Amniotic stem cell (primary cell): Measurements from ENCODE around the gene BANK1.
A peak's percentile ranks its signal among the peaks of the same experiment; 100 is the strongest.

Experiments
- DNase-seq: peaks from one replicate; lab custom pipeline; 2025; lab: John Stamatoyannopoulos, UW

BANK1 gene

GRCh38 chr4:101823864-101824263 lies 33.3 kb downstream of the BANK1 start:
- no peak for DNase-seq

- DNase-seq: no peak
Measured at GRCh38 chr4:101824500-101824899, 34.0 kb downstream of the BANK1 start.

GRCh38 chr4:101825953-101826352 lies 35.4 kb downstream of the BANK1 start:
- DNase-seq: no peak

- DNase-seq: no peak
Measured at GRCh38 chr4:101831816-101832215, 41.3 kb downstream of the BANK1 start.

- no peak for DNase-seq
Measured at GRCh38 chr4:101833480-101833879, 43.0 kb downstream of the BANK1 start.

- peak; percentile 18 for DNase-seq
Measured at GRCh38 chr4:101835121-101835904, 44.8 kb downstream of the BANK1 start.

GRCh38 chr4:101843054-101843453 lies 52.5 kb downstream of the BANK1 start:
- DNase-seq: no peak

GRCh38 chr4:101846550-101846949 lies 56.0 kb downstream of the BANK1 start:
- DNase-seq: no peak

- DNase-seq: no peak
Measured at GRCh38 chr4:101850698-101851097, 60.2 kb downstream of the BANK1 start.

GRCh38 chr4:101851672-101852071 lies 61.1 kb downstream of the BANK1 start:
- no peak for DNase-seq

GRCh38 chr4:101853028-101853427 lies 62.5 kb downstream of the BANK1 start:
- no peak for DNase-seq

GRCh38 chr4:101853691-101854090 lies 63.2 kb downstream of the BANK1 start:
- no peak for DNase-seq

- DNase-seq: no peak
Measured at GRCh38 chr4:101855239-101855638, 64.7 kb downstream of the BANK1 start.

- no peak for DNase-seq
Measured at GRCh38 chr4:101856149-101856548, 65.6 kb downstream of the BANK1 start.

GRCh38 chr4:101857176-101857575 lies 66.6 kb downstream of the BANK1 start:
- no peak for DNase-seq

- no peak for DNase-seq
Measured at GRCh38 chr4:101858641-101859040, 68.1 kb downstream of the BANK1 start.

- no peak for DNase-seq
Measured at GRCh38 chr4:101862595-101862994, 72.1 kb downstream of the BANK1 start.

GRCh38 chr4:101864660-101865059 lies 74.1 kb downstream of the BANK1 start:
- DNase-seq: no peak

GRCh38 chr4:101865501-101866062 lies 75.1 kb downstream of the BANK1 start:
- DNase-seq: peak; percentile 18

GRCh38 chr4:101870874-101871273 lies 80.3 kb downstream of the BANK1 start:
- no peak for DNase-seq

- no peak for DNase-seq
Measured at GRCh38 chr4:101871962-101872676, 81.6 kb downstream of the BANK1 start.

- no peak for DNase-seq
Measured at GRCh38 chr4:101885574-101885973, 95.0 kb downstream of the BANK1 start.

GRCh38 chr4:101886826-101887225 lies 96.3 kb downstream of the BANK1 start:
- no peak for DNase-seq
